ENCODE measurements around the gene ZGRF1. TPM values are rescaled to one million over a fixed set of nuclear protein-coding genes. Genes with fewer than 3 reads are reported as not detected.

ZGRF1 gene
- total and polyA plus RNA-seq, 10 of the 15 experiments (the other 5 are each of a cell fraction or from before 2014, with no cell fraction given), result 8.5 to 32.1 (median 20.1) TPM

- TF ChIP-seq IRF5 (IDR thresholded peaks at IDR 0.05; ENCODE audit: borderline replicate concordance), result peak; percentile 33; the same call in 1 of the 2 replicates
- no peak for TF ChIP-seq CHD4 (IDR thresholded peaks at IDR 0.05)
- peak; percentile 40 for TF ChIP-seq E4F1 (IDR thresholded peaks at IDR 0.05; ENCODE audit: borderline replicate concordance, partially characterized antibody)
- TF ChIP-seq STAT3 (IDR thresholded peaks at IDR 0.05; ENCODE audit: low read depth, low read length), result 0 out of 2 replicates have a peak, but pooled peaks have one; percentile 23
- peak; percentile 75 for TF ChIP-seq NFYB (IDR thresholded peaks at IDR 0.05; ENCODE audit: insufficient read depth, low read depth, low read length)
- peak; percentile 39; the same call in 1 of the 2 replicates for TF ChIP-seq ATF3 (IDR thresholded peaks at IDR 0.05; ENCODE audit: borderline replicate concordance, extremely low read depth, low read depth, low read length)
- TF ChIP-seq NR2C1 (IDR thresholded peaks at IDR 0.05), result peak; percentile 59
- no peak for TF ChIP-seq BRCA1 (IDR thresholded peaks at IDR 0.05; ENCODE audit: low read depth, low read length)
- peak in 1 of 2 experiments; percentile 32; a peak in 2 of 4 replicates for TF ChIP-seq EP300 (IDR thresholded peaks at IDR 0.05; ENCODE audit: borderline replicate concordance in 1 of 2, control insufficient read depth in 1 of 2, low read depth in 2 of 2, low read length in 2 of 2)
- TF ChIP-seq ETV6 (conservative IDR thresholded peaks at IDR 0.05 in 1 of 2, IDR thresholded peaks at IDR 0.05 in 1 of 2; ENCODE audit: borderline replicate concordance in 1 of 2, low read depth in 1 of 2), result peak in 1 of 2 experiments; percentile 43; a peak in 1 of 4 replicates
- TF ChIP-seq MYB (IDR thresholded peaks at IDR 0.05; ENCODE audit: borderline replicate concordance, low read depth, low read length), result no peak
- no peak for TF ChIP-seq BMI1 (IDR thresholded peaks at IDR 0.05; ENCODE audit: borderline replicate concordance)
- peak; percentile 37; the same call in 1 of the 2 replicates for TF ChIP-seq RB1 (IDR thresholded peaks at IDR 0.05; ENCODE audit: borderline replicate concordance)
- peak; percentile 100 for TF ChIP-seq NBN (IDR thresholded peaks at IDR 0.05)
- TF ChIP-seq PAX8 (IDR thresholded peaks at IDR 0.05), result no peak
- peak; percentile 65 for TF ChIP-seq NFIC (IDR thresholded peaks at IDR 0.05; ENCODE audit: low read depth, low read length)
- peak; percentile 29; the same call in 1 of the 2 replicates for TF ChIP-seq SPI1 (IDR thresholded peaks at IDR 0.05; ENCODE audit: borderline replicate concordance, insufficient read depth, low read depth, low read length)
- TF ChIP-seq ZSCAN29 (IDR thresholded peaks at IDR 0.05), result no peak
- TF ChIP-seq ZBTB40 (IDR thresholded peaks at IDR 0.05; ENCODE audit: borderline replicate concordance), result peak; percentile 89; the same call in 1 of the 2 replicates
These were observed at the start of gene ZGRF1, which contains the start of gene LARP7 (continued) for GRCh38 chr4:112636688-112637551.

Data from GM12878 (cell line).